ENCODE data around the gene ADGRA3.

- TF ChIP-seq CTCF (IDR thresholded peaks at IDR 0.05) = no peak
- TF ChIP-seq EP300 (IDR thresholded peaks at IDR 0.05) = no peak
- no peak for TF ChIP-seq POLR2A (IDR thresholded peaks at IDR 0.05)
Observed at GRCh38 chr4:22532896-22533295, 17.0 kb upstream of the ADGRA3 start.

Data from tibial nerve (tissue), 4 donors.